ENCODE results near the gene SERPINA3.

- TF ChIP-seq CTCF (conservative IDR thresholded peaks at IDR 0.05) (no peak), ZFX (IDR thresholded peaks at IDR 0.05) (no peak)
Measured at GRCh38 chr14:94653321-94653720, 41.1 kb downstream of the SERPINA3 start.
